ENCODE results near the gene POLK.

The POLK gene

DNA sequence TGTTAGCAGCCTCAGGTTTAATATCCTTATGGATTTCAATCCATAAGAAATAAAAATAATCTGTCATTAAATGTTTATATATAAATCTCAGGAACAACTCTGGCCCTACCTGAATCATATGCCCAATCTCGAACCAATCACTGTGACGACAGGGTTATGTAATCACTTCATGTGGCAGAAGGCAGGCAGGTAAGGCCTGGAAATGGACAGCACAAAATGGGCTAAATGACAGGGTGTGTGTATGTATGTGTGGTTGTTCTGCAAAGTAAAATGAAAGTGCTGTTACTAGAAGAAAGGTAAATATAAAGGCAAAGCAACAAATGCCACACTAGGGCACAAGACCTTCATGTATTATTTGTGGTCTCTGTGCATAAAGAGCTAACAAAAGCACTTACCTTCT, 119.2 kb downstream of the POLK start:
- in situ Hi-C loops (cut with MboI; ENCODE audit: low pct_unique_long_range_greater_than_20kb, low sequenced_read_pairs, unreplicated experiment): no loop called here
- TF ChIP-seq, protein P1, sequence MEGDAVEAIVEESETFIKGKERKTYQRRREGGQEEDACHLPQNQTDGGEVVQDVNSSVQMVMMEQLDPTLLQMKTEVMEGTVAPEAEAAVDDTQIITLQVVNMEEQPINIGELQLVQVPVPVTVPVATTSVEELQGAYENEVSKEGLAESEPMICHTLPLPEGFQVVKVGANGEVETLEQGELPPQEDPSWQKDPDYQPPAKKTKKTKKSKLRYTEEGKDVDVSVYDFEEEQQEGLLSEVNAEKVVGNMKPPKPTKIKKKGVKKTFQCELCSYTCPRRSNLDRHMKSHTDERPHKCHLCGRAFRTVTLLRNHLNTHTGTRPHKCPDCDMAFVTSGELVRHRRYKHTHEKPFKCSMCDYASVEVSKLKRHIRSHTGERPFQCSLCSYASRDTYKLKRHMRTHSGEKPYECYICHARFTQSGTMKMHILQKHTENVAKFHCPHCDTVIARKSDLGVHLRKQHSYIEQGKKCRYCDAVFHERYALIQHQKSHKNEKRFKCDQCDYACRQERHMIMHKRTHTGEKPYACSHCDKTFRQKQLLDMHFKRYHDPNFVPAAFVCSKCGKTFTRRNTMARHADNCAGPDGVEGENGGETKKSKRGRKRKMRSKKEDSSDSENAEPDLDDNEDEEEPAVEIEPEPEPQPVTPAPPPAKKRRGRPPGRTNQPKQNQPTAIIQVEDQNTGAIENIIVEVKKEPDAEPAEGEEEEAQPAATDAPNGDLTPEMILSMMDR (IDR thresholded peaks at IDR 0.05; ENCODE audit: extremely low read depth, insufficient read depth, missing control alignments): no peak
- DNase-seq (ENCODE audit: low spot score): no peak

DNA sequence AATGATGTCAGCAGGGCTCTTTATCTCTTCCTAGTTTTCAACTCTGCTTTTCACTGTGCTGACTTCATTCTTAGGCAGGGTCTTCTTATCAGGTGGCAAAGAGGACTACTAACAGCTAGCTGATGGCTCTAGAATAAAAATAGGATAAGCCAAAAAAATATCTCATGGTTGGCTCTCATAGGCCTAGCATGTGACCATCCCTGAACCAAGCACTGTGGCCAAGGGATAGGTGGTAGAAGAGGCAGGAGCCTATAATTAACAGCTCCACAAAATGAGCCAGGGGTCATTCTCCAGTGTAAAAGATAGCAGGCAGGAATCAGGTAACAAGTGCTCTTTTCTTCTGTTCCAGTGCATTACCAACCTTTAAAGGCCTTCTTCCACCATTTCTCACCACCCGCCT, 120.6 kb downstream of the POLK start:
- in situ Hi-C loops (cut with MboI; ENCODE audit: low pct_unique_long_range_greater_than_20kb, low sequenced_read_pairs, unreplicated experiment): no loop called here
- TF ChIP-seq, protein P1 (IDR thresholded peaks at IDR 0.05; ENCODE audit: extremely low read depth, insufficient read depth, missing control alignments): no peak

DNA sequence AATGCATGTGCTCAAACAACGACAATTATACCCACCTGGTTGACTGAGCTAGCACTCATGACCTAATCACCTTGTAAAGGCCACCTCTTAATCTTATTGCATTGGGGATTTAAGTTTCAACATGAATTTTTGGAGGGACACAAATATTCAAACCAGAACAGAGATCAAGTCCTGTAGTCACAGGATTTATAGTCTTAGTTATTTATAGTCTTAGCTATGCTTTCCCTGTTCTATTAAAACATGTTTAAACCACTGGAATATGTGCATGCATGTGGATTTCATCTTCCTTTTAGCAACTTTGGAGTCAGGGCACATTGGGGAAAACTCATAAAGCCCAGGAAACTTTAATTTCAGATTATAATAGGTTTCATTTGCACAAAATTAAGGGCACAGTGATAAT, 126.3 kb downstream of the POLK start:
- DNase-seq (ENCODE audit: low spot score): no peak
- TF ChIP-seq, protein P1 (IDR thresholded peaks at IDR 0.05; ENCODE audit: extremely low read depth, insufficient read depth, missing control alignments): no peak
- in situ Hi-C loops (cut with MboI; ENCODE audit: low pct_unique_long_range_greater_than_20kb, low sequenced_read_pairs, unreplicated experiment): no loop called here

More for the DNA sequence above, 120.6 kb downstream of the POLK start:
- no peak for DNase-seq (ENCODE audit: low spot score)

DNA sequence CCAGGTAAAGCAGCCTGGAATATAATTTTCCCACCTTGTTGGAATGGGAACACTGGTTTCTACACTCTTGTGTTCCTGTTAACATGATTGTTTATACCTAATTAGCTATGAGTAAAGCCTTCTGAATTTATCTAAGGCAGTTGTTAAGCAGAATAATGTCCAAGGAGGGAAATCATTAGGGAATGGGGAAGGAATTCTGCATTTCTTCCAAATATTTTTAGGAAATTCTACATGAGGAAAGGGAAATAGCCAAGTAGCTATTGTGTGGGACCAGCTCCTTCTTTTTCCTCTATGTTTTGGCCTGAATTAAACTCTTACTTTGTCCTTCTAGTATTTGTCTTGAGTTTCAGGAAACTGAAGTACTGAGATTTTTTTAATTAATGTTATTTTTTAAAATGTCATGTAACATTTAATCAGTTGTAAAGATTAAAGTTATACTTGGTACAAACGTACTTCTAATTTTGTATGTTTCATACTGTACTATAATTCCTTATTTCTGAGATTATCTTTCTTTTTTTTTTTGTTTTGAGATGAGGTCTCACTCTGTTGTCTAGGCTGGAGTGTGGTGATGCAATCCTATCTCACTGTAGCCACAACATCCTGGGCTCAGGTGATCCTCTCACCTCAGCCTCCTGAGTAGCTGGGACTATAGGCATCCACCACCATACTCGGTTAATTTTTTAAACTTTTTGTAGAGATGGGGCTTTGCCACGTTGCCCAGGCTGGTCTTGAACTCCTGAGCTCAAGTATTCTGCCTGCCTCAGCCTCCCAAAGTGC, 128.0 kb downstream of the POLK start:
- in situ Hi-C loops (cut with MboI; ENCODE audit: low pct_unique_long_range_greater_than_20kb, low sequenced_read_pairs, unreplicated experiment): no loop called here
- no peak for DNase-seq (ENCODE audit: low spot score)
- TF ChIP-seq, protein P1 (IDR thresholded peaks at IDR 0.05; ENCODE audit: extremely low read depth, insufficient read depth, missing control alignments): no peak

DNA sequence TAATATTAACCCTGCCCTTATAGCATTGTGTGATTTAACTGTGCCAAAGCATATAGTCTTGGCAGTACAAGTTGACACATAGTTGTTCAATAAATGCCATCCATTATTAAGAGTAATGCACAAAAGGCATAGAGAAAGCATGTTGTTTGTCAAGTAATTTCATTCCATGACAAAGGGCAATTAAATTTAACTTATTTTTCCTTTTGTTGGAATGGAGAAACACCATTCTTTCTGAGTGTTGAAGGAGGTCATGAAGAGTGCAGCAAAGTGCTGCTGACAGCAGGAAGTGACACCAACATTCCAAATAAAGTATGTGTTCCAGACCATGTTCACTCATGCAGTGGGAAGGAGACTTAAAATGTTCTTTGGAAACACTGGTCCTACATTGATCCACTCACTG, 128.7 kb downstream of the POLK start:
- TF ChIP-seq, protein P1 (IDR thresholded peaks at IDR 0.05; ENCODE audit: extremely low read depth, insufficient read depth, missing control alignments): no peak
- DNase-seq (ENCODE audit: low spot score): no peak
- in situ Hi-C loops (cut with MboI; ENCODE audit: low pct_unique_long_range_greater_than_20kb, low sequenced_read_pairs, unreplicated experiment): no loop called here

DNA sequence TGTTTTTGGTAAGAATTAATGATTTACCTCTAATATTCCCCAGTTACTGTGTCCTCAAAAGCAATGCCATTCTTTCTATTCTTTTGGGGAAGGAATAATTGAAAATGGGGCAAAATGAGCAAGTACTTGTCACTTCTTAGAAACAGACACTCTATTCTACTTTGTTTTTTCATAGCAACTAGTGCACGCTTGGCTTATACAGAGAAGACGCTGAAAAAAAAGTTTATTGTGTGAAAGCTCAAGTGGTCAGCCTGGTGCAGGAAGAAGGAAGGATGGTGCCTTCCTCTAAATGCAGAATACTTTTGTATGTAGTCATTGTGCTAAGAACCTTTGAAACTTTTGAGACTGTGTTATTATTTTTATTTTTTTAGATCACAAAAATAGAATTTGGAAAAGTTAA, 129.1 kb downstream of the POLK start:
- in situ Hi-C loops (cut with MboI; ENCODE audit: low pct_unique_long_range_greater_than_20kb, low sequenced_read_pairs, unreplicated experiment): no loop called here

More for the DNA sequence above, 129.1 kb downstream of the POLK start:
- TF ChIP-seq, protein P1 (IDR thresholded peaks at IDR 0.05; ENCODE audit: extremely low read depth, insufficient read depth, missing control alignments): no peak
- no peak for DNase-seq (ENCODE audit: low spot score)

All from GM13977 (cell line).